PFSK-1 (cell line): ENCODE results near the gene PTTG2.

Experiments
- POLR2AphosphoS5 ChIP-seq: IDR thresholded peaks from 2 replicates; pipeline ENCODE4 v1.6.1; 2012; ENCODE audit warnings: low read depth, mild to moderate bottlenecking, control low read depth, low read length, moderate library complexity
- REST ChIP-seq, 2 experiments: IDR thresholded peaks; 2 replicates each; pipeline versions ENCODE4 v1.6.1 to v1.8.0; 2011 to 2012; ENCODE audit warnings: low read depth in 2 of 2, low read length in 2 of 2, control low read depth in 1 of 2, inconsistent platforms in 1 of 2, mild to moderate bottlenecking in 1 of 2, moderate library complexity in 1 of 2; ENCODE audit not compliant: insufficient read depth in 1 of 2
- SIN3A ChIP-seq: IDR thresholded peaks from 2 replicates; pipeline ENCODE4 v1.6.1; 2012; ENCODE audit warnings: mild to moderate bottlenecking, low read length, moderate library complexity, borderline replicate concordance; ENCODE audit not compliant: insufficient read depth
- TAF1 ChIP-seq: IDR thresholded peaks from 2 replicates; pipeline ENCODE4 v1.6.1; 2012; ENCODE audit warnings: low read length, control low read depth, borderline replicate concordance; ENCODE audit not compliant: insufficient read depth

- TF ChIP-seq SIN3A (no peak), REST (IDR thresholded peaks at IDR 0.05; ENCODE audit: insufficient read depth in 1 of 2, low read depth in 2 of 2, low read length in 2 of 2) (no peak), POLR2AphosphoS5 (no peak), TAF1 (no peak)
These were observed 20.0 kb downstream of the PTTG2 start for GRCh38 chr4:37980246-37980645.
